Liver (tissue), 9 donors: ENCODE measurements around the gene SKIC2. TPM values are rescaled to one million over a fixed set of nuclear protein-coding genes. Genes with fewer than 3 reads are reported as not detected.

ENCODE experiments used
- DNase-seq: peaks from one replicate; pipeline ENCODE4 v3.0.0-alpha.2; 2017; ENCODE audit warnings: low spot score
- H3K27ac ChIP-seq, 2 donors: one replicate each; pipeline ENCODE4 v1.7.0; 2013; ENCODE audit warnings: inconsistent platforms in 2 of 2, low read length in 2 of 2, control low read depth in 1 of 2, low read depth in 1 of 2, mild to moderate bottlenecking in 1 of 2
- H3K27me3 ChIP-seq, 4 donors: one replicate each; pipeline versions ENCODE4 v1.6.1 to v1.7.0; 2013; ENCODE audit warnings: low read length in 3 of 4, inconsistent platforms in 1 of 4, mild to moderate bottlenecking in 1 of 4, moderate library complexity in 1 of 4; ENCODE audit not compliant: control insufficient read depth in 4 of 4, insufficient read depth in 4 of 4
- H3K36me3 ChIP-seq, 4 donors: one replicate each; pipeline versions ENCODE4 v1.6.1 to v1.7.0; 2013; ENCODE audit warnings: low read length in 3 of 4, mild to moderate bottlenecking in 3 of 4, low read depth in 1 of 4, moderate library complexity in 1 of 4; ENCODE audit not compliant: control insufficient read depth in 4 of 4, insufficient read depth in 3 of 4
- H3K4me1 ChIP-seq, 4 donors: one replicate each; pipeline versions ENCODE4 v1.6.1 to v1.7.0; 2013; ENCODE audit warnings: low read length in 3 of 4, mild to moderate bottlenecking in 3 of 4, moderate library complexity in 1 of 4; ENCODE audit not compliant: control insufficient read depth in 4 of 4, insufficient read depth in 4 of 4
- H3K4me3 ChIP-seq, 3 donors: one replicate each; pipeline versions ENCODE4 v1.6.1 to v1.7.0; 2013; ENCODE audit warnings: low read length in 3 of 3, control low read depth in 1 of 3, low read depth in 1 of 3, mild to moderate bottlenecking in 1 of 3
- H3K9ac ChIP-seq, 2 donors: one replicate each; pipeline ENCODE4 v1.7.0; 2013; ENCODE audit warnings: low read length in 2 of 2, mild to moderate bottlenecking in 2 of 2, moderate library complexity in 2 of 2, control low read depth in 1 of 2, low read depth in 1 of 2
- H3K9me3 ChIP-seq, 4 donors: one replicate each; pipeline versions ENCODE4 v1.6.1 to v1.7.0; 2013; ENCODE audit warnings: low read length in 3 of 4; ENCODE audit not compliant: control insufficient read depth in 4 of 4
- EGR1 ChIP-seq, 2 donors: IDR thresholded peaks; 2 replicates each; pipeline ENCODE4 v1.6.1; 2016 to 2018; ENCODE audit warnings: antibody characterized with exemption in 2 of 2, low read depth in 2 of 2
- FOXA1 ChIP-seq: IDR thresholded peaks from 2 replicates; pipeline ENCODE4 v1.6.1; 2016; ENCODE audit warnings: antibody characterized with exemption
- GABPA ChIP-seq, 2 donors: IDR thresholded peaks in 1 of 2; conservative IDR thresholded peaks in 1 of 2; 2 replicates each; pipeline ENCODE4 v1.6.1; 2016; ENCODE audit warnings: antibody characterized with exemption in 2 of 2, mild to moderate bottlenecking in 1 of 2, moderate library complexity in 1 of 2
- HNF4A ChIP-seq, 2 donors: conservative IDR thresholded peaks; 2 replicates each; pipeline ENCODE4 v1.6.1; 2016; ENCODE audit warnings: antibody characterized with exemption in 2 of 2, mild to moderate bottlenecking in 2 of 2
- HNF4G ChIP-seq: IDR thresholded peaks from 2 replicates; pipeline ENCODE4 v1.6.1; 2016; ENCODE audit warnings: antibody characterized with exemption
- JUND ChIP-seq, 2 donors: IDR thresholded peaks; 2 replicates each; pipeline ENCODE4 v1.6.1; 2016; ENCODE audit warnings: antibody characterized with exemption in 2 of 2
- NR2F2 ChIP-seq: IDR thresholded peaks from 2 replicates; pipeline ENCODE4 v1.6.1; 2016; ENCODE audit warnings: antibody characterized with exemption
- RAD21 ChIP-seq, 2 donors: IDR thresholded peaks; 2 replicates each; pipeline ENCODE4 v1.6.1; 2016; ENCODE audit warnings: antibody characterized with exemption in 2 of 2, mild to moderate bottlenecking in 2 of 2
- RXRA ChIP-seq, 2 donors: IDR thresholded peaks; 2 replicates each; pipeline ENCODE4 v1.6.1; 2017 to 2018; ENCODE audit warnings: antibody characterized with exemption in 2 of 2, mild to moderate bottlenecking in 1 of 2
- SP1 ChIP-seq: IDR thresholded peaks from 2 replicates; pipeline ENCODE4 v1.6.1; 2018; ENCODE audit warnings: antibody characterized with exemption, mild to moderate bottlenecking
- TAF1 ChIP-seq: conservative IDR thresholded peaks from 2 replicates; pipeline ENCODE4 v1.6.1; 2016; ENCODE audit warnings: antibody characterized with exemption, mild to moderate bottlenecking
- WGBS: extraction: QIAGEN DNeasy Blood & Tissue Kit; methylation state at CpG from one replicate; pipeline ENCODE4 v1.1.7; 2013; 5-methylcytosine and 5-hydroxymethylcytosine counted together
- polyA plus RNA-seq, 2 donors: library from polyadenylated mRNA; stranded (reverse) in 1 of 2; unstranded in 1 of 2; fragments of 200-250 nt in 1 of 2; fragments of >200 nt in 1 of 2; fragmentation: Nextera tagmentation in 1 of 2; extraction: Ambion mirVana in 1 of 2; gene quantifications; one replicate each; pipeline versions ENCODE4 v1.2.1 to v1.2.3, GENCODE V29; 2013 to 2015
- total RNA-seq, 2 donors: library from RNA; depleted of rRNA; stranded (reverse); fragments of >200 nt; gene quantifications; one replicate each; pipeline ENCODE4 v1.2.3, GENCODE V29; 2014
- TF ChIP-seq, protein P1 (sequence below): IDR thresholded peaks from 2 replicates; pipeline ENCODE4 v1.6.1; 2016; ENCODE audit warnings: antibody characterized with exemption
- TF ChIP-seq, protein P2 (sequence below): IDR thresholded peaks from 2 replicates; pipeline ENCODE4 v1.6.1; 2016; ENCODE audit warnings: antibody characterized with exemption
- TF ChIP-seq, protein P3 (sequence below): IDR thresholded peaks from 2 replicates; pipeline ENCODE4 v1.6.1; 2016; ENCODE audit warnings: antibody characterized with exemption, mild to moderate bottlenecking
- TF ChIP-seq, protein P4 (sequence below): IDR thresholded peaks from 2 replicates; pipeline ENCODE4 v1.6.1; 2016; ENCODE audit warnings: antibody characterized with exemption
- donor health status: healthy.
- donor health status: healthy.
- donor health status: healthy.
- donor health status: healthy.
- donor health status: healthy.

SKIC2 gene
- total and polyA plus RNA-seq, 4 donors = 26.7 to 57.6 (median 34.5) TPM

DNA sequence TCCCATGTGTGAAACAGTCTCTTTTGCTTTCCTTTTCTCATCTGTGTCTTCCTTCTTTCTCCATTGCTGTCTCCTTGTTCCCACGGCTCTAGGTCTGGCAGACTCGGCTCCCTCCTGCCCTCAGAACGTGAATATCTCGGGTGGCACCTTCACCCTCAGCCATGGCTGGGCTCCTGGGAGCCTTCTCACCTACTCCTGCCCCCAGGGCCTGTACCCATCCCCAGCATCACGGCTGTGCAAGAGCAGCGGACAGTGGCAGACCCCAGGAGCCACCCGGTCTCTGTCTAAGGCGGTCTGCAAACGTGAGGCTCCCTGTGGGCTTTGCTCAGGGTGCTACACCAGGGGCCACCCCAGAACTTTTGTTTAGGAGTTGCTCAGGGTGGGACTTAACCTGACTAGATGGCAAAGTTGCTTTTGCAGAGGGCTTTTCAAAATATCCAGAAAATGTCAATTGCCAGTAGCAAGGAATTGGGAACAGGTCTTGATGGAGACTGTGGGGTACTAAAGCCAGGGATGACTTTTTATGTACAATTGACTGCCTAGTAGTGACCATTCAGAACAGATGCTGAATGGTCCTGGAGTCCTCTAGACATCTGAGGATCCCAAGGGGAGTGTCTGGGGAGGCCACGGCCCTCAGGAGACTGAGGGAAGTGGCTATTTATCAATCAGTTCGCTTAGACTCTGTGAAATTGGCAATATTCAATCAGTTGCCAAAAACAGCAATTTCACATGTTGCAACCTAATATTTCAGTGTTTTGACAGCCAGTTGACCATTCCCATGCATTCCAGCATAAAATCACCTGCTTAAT, 30.9 kb upstream of the SKIC2 start:
- 24% methylated on average over 11 of the region's 11 CpGs for WGBS
- TF ChIP-seq TAF1 (no peak), JUND (IDR thresholded peaks at IDR 0.05) (no peak), FOXA1 (no peak), RAD21 (IDR thresholded peaks at IDR 0.05) (no peak), GABPA (IDR thresholded peaks at IDR 0.05 in 1 of 2, conservative IDR thresholded peaks at IDR 0.05 in 1 of 2) (no peak), RXRA (IDR thresholded peaks at IDR 0.05) (no peak), NR2F2 (no peak), HNF4A (conservative IDR thresholded peaks at IDR 0.05) (no peak), EGR1 (IDR thresholded peaks at IDR 0.05; ENCODE audit: low read depth in 2 of 2) (no peak)
- TF ChIP-seq, protein P1, sequence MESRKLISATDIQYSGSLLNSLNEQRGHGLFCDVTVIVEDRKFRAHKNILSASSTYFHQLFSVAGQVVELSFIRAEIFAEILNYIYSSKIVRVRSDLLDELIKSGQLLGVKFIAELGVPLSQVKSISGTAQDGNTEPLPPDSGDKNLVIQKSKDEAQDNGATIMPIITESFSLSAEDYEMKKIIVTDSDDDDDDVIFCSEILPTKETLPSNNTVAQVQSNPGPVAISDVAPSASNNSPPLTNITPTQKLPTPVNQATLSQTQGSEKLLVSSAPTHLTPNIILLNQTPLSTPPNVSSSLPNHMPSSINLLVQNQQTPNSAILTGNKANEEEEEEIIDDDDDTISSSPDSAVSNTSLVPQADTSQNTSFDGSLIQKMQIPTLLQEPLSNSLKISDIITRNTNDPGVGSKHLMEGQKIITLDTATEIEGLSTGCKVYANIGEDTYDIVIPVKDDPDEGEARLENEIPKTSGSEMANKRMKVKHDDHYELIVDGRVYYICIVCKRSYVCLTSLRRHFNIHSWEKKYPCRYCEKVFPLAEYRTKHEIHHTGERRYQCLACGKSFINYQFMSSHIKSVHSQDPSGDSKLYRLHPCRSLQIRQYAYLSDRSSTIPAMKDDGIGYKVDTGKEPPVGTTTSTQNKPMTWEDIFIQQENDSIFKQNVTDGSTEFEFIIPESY = no peak
- TF ChIP-seq, protein P2, sequence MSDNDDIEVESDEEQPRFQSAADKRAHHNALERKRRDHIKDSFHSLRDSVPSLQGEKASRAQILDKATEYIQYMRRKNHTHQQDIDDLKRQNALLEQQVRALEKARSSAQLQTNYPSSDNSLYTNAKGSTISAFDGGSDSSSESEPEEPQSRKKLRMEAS = no peak
- TF ChIP-seq, protein P3, sequence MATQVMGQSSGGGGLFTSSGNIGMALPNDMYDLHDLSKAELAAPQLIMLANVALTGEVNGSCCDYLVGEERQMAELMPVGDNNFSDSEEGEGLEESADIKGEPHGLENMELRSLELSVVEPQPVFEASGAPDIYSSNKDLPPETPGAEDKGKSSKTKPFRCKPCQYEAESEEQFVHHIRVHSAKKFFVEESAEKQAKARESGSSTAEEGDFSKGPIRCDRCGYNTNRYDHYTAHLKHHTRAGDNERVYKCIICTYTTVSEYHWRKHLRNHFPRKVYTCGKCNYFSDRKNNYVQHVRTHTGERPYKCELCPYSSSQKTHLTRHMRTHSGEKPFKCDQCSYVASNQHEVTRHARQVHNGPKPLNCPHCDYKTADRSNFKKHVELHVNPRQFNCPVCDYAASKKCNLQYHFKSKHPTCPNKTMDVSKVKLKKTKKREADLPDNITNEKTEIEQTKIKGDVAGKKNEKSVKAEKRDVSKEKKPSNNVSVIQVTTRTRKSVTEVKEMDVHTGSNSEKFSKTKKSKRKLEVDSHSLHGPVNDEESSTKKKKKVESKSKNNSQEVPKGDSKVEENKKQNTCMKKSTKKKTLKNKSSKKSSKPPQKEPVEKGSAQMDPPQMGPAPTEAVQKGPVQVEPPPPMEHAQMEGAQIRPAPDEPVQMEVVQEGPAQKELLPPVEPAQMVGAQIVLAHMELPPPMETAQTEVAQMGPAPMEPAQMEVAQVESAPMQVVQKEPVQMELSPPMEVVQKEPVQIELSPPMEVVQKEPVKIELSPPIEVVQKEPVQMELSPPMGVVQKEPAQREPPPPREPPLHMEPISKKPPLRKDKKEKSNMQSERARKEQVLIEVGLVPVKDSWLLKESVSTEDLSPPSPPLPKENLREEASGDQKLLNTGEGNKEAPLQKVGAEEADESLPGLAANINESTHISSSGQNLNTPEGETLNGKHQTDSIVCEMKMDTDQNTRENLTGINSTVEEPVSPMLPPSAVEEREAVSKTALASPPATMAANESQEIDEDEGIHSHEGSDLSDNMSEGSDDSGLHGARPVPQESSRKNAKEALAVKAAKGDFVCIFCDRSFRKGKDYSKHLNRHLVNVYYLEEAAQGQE = no peak
- TF ChIP-seq, protein P4, sequence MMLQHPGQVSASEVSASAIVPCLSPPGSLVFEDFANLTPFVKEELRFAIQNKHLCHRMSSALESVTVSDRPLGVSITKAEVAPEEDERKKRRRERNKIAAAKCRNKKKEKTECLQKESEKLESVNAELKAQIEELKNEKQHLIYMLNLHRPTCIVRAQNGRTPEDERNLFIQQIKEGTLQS = no peak
- H3K27ac ChIP-seq = peak overlapping the region; percentile 95 to 96
- H3K27me3 ChIP-seq = no peaks in the 10 kb centered on the region
- H3K9me3 ChIP-seq = no peaks in the 10 kb centered on the region
- peak overlapping the region; percentile 57 to 93 (median 89) for H3K4me3 ChIP-seq
- no peak for DNase-seq
- H3K36me3 ChIP-seq = peaks cover 0 to 6% (median 2%) of the 10 kb centered on the region in 4 donors
- peak overlapping the region; percentile 90 to 96 for H3K9ac ChIP-seq
- H3K4me1 ChIP-seq = peaks cover 4 to 24% (median 14%) of the 10 kb centered on the region in 4 donors

DNA sequence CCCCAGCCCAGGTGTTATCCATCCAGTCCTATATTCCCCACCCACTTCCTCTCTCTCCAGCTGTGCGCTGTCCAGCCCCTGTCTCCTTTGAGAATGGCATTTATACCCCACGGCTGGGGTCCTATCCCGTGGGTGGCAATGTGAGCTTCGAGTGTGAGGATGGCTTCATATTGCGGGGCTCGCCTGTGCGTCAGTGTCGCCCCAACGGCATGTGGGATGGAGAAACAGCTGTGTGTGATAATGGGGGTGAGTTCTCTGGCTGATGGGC, 30.4 kb upstream of the SKIC2 start:
- Histone ChIP-seq H3K9me3 (no peaks in the 10 kb centered on the region), H3K4me3 (peak overlapping the region; percentile 57 to 93 (median 89)), H3K27ac (peak overlapping the region; percentile 95 to 96), H3K36me3 (peaks cover 2 to 8% (median 4%) of the 10 kb centered on the region in 4 donors), H3K4me1 (peaks cover 4 to 26% (median 14%) of the 10 kb centered on the region in 4 donors), H3K9ac (peak overlapping the region in 1 of 2 donors; percentile 90), H3K27me3 (no peaks in the 10 kb centered on the region)
- DNase-seq = no peak
- WGBS = 72% methylated on average over 9 of the region's 9 CpGs
- TF ChIP-seq, protein P2 = no peak
- TF ChIP-seq SP1 (no peak), HNF4G (no peak)
- TF ChIP-seq, protein P3 = peak; percentile 96
